HCT116 (cell line): Measurements from ENCODE around the gene NET1.
"Not testable (repeated sequence)": the region's sequence is repeated elsewhere in the genome, so short reads cannot be mapped to it uniquely, and the experiment has no call there.

Experiments used
- RAD21 ChIP-seq: IDR thresholded peaks from 2 replicates; pipeline ENCODE4 v1.6.1; 2012; ENCODE audit warnings: low read depth, mild to moderate bottlenecking
- ZNF274 ChIP-seq: fragments of 200-500 bp; sonication (Bioruptor generic); IDR thresholded peaks from 2 replicates; pipeline ENCODE4 v1.6.1; 2014; ENCODE audit warnings: mild to moderate bottlenecking, low read depth, low read length, inconsistent platforms

DNA sequence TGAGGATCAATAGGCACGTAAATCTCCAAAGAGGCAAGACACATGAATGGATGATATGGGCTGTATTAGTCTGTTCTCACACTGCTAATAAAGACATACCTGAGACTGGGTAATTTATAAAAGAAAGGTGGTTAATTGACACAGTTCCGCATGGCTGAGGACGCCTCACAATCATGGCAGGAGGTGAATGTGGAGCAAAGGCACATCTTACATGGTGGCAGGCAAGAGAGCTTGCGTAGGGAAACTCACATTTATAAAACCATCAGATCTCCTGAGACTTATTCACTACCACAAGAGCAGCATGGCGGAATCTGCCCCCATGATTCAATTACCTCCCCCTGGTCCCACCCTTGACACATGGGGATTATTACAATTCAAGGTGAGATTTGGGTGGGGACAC is 33.2 kb upstream of the NET1 start:
- not testable (repeated sequence) for TF ChIP-seq RAD21, ZNF274
